Ishikawa (cell line): ENCODE measurements around the gene PGF.

Source experiments
- CREB1 ChIP-seq: IDR thresholded peaks from 2 replicates; pipeline ENCODE4 v1.6.1; 2012; ENCODE audit warnings: low read depth
- EGR1 ChIP-seq: IDR thresholded peaks from 2 replicates; pipeline ENCODE4 v1.6.1; 2012
- EP300 ChIP-seq: IDR thresholded peaks from 2 replicates; pipeline ENCODE4 v1.6.1; 2012; ENCODE audit warnings: borderline replicate concordance
- FOXM1 ChIP-seq: IDR thresholded peaks from 2 replicates; pipeline ENCODE4 v1.6.1; 2012; ENCODE audit warnings: low read depth, borderline replicate concordance
- NFIC ChIP-seq: IDR thresholded peaks from 2 replicates; pipeline ENCODE4 v1.6.1; 2012
- RAD21 ChIP-seq: IDR thresholded peaks from 2 replicates; pipeline ENCODE4 v1.6.1; 2012; ENCODE audit warnings: low read depth
- TAF1 ChIP-seq: IDR thresholded peaks from 2 replicates; pipeline ENCODE4 v1.6.1; 2012; ENCODE audit warnings: low read depth, mild to moderate bottlenecking
- TCF12 ChIP-seq: IDR thresholded peaks from 2 replicates; pipeline ENCODE4 v1.6.1; 2012; ENCODE audit warnings: low read depth
- TEAD4 ChIP-seq: IDR thresholded peaks from 2 replicates; pipeline ENCODE4 v1.6.1; 2012
- YY1 ChIP-seq: IDR thresholded peaks from 2 replicates; pipeline ENCODE4 v1.6.1; 2012; ENCODE audit warnings: low read depth
- ZBTB7A ChIP-seq: IDR thresholded peaks from 2 replicates; pipeline ENCODE4 v1.6.1; 2012; ENCODE audit warnings: low read depth
- TF ChIP-seq, protein P1 (sequence below): IDR thresholded peaks from 2 replicates; pipeline ENCODE4 v1.6.1; 2012; ENCODE audit warnings: low read depth, mild to moderate bottlenecking
- TF ChIP-seq, protein P2 (sequence below): IDR thresholded peaks from 2 replicates; pipeline ENCODE4 v1.6.1; 2012

DNA sequence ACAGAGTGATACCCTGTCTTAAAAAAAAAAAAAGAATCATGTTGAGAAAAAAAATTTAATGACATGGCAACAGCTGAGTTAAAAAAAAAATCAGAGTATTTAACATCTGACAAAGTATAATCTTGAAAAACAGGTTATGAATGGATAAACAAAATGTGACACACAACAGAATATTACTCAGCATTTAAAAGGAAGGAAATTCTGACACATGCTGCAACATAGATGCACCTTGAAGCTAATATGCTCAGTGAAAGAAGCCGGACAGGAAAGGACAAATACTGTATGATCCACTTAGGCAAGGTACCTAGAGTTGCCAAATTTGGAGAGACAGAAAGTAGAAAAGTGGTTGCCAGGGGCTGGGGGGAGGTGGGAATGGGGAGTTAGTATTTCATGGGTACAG, 27.9 kb upstream of the PGF start:
- TF ChIP-seq TAF1 (no peak), EP300 (no peak), ZBTB7A (no peak), CREB1 (no peak), YY1 (no peak), TEAD4 (no peak), EGR1 (no peak), NFIC (no peak), RAD21 (no peak), TCF12 (no peak), FOXM1 (no peak)
- TF ChIP-seq, protein P1, sequence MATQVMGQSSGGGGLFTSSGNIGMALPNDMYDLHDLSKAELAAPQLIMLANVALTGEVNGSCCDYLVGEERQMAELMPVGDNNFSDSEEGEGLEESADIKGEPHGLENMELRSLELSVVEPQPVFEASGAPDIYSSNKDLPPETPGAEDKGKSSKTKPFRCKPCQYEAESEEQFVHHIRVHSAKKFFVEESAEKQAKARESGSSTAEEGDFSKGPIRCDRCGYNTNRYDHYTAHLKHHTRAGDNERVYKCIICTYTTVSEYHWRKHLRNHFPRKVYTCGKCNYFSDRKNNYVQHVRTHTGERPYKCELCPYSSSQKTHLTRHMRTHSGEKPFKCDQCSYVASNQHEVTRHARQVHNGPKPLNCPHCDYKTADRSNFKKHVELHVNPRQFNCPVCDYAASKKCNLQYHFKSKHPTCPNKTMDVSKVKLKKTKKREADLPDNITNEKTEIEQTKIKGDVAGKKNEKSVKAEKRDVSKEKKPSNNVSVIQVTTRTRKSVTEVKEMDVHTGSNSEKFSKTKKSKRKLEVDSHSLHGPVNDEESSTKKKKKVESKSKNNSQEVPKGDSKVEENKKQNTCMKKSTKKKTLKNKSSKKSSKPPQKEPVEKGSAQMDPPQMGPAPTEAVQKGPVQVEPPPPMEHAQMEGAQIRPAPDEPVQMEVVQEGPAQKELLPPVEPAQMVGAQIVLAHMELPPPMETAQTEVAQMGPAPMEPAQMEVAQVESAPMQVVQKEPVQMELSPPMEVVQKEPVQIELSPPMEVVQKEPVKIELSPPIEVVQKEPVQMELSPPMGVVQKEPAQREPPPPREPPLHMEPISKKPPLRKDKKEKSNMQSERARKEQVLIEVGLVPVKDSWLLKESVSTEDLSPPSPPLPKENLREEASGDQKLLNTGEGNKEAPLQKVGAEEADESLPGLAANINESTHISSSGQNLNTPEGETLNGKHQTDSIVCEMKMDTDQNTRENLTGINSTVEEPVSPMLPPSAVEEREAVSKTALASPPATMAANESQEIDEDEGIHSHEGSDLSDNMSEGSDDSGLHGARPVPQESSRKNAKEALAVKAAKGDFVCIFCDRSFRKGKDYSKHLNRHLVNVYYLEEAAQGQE = no peak
- TF ChIP-seq, protein P2, sequence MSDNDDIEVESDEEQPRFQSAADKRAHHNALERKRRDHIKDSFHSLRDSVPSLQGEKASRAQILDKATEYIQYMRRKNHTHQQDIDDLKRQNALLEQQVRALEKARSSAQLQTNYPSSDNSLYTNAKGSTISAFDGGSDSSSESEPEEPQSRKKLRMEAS = no peak
